Liver (tissue), 9 donors: ENCODE results near the gene EIF4E. TPM values are rescaled to one million over a fixed set of nuclear protein-coding genes. Genes with fewer than 3 reads are reported as not detected.

Source experiments
- DNase-seq: peaks from one replicate; pipeline ENCODE4 v3.0.0-alpha.2; 2017; ENCODE audit warnings: low spot score
- H3K27ac ChIP-seq, 2 donors: one replicate each; pipeline ENCODE4 v1.7.0; 2013; ENCODE audit warnings: inconsistent platforms in 2 of 2, low read length in 2 of 2, control low read depth in 1 of 2, low read depth in 1 of 2, mild to moderate bottlenecking in 1 of 2
- H3K27me3 ChIP-seq, 4 donors: one replicate each; pipeline versions ENCODE4 v1.6.1 to v1.7.0; 2013; ENCODE audit warnings: low read length in 3 of 4, inconsistent platforms in 1 of 4, mild to moderate bottlenecking in 1 of 4, moderate library complexity in 1 of 4; ENCODE audit not compliant: control insufficient read depth in 4 of 4, insufficient read depth in 4 of 4
- H3K36me3 ChIP-seq, 4 donors: one replicate each; pipeline versions ENCODE4 v1.6.1 to v1.7.0; 2013; ENCODE audit warnings: low read length in 3 of 4, mild to moderate bottlenecking in 3 of 4, low read depth in 1 of 4, moderate library complexity in 1 of 4; ENCODE audit not compliant: control insufficient read depth in 4 of 4, insufficient read depth in 3 of 4
- H3K4me1 ChIP-seq, 4 donors: one replicate each; pipeline versions ENCODE4 v1.6.1 to v1.7.0; 2013; ENCODE audit warnings: low read length in 3 of 4, mild to moderate bottlenecking in 3 of 4, moderate library complexity in 1 of 4; ENCODE audit not compliant: control insufficient read depth in 4 of 4, insufficient read depth in 4 of 4
- H3K4me3 ChIP-seq, 3 donors: one replicate each; pipeline versions ENCODE4 v1.6.1 to v1.7.0; 2013; ENCODE audit warnings: low read length in 3 of 3, control low read depth in 1 of 3, low read depth in 1 of 3, mild to moderate bottlenecking in 1 of 3
- H3K9ac ChIP-seq, 2 donors: one replicate each; pipeline ENCODE4 v1.7.0; 2013; ENCODE audit warnings: low read length in 2 of 2, mild to moderate bottlenecking in 2 of 2, moderate library complexity in 2 of 2, control low read depth in 1 of 2, low read depth in 1 of 2
- H3K9me3 ChIP-seq, 4 donors: one replicate each; pipeline versions ENCODE4 v1.6.1 to v1.7.0; 2013; ENCODE audit warnings: low read length in 3 of 4; ENCODE audit not compliant: control insufficient read depth in 4 of 4
- FOXA1 ChIP-seq: IDR thresholded peaks from 2 replicates; pipeline ENCODE4 v1.6.1; 2016; ENCODE audit warnings: antibody characterized with exemption
- FOXA2 ChIP-seq: IDR thresholded peaks from 2 replicates; pipeline ENCODE4 v1.6.1; 2016; ENCODE audit warnings: antibody characterized with exemption
- GABPA ChIP-seq, 2 donors: IDR thresholded peaks in 1 of 2; conservative IDR thresholded peaks in 1 of 2; 2 replicates each; pipeline ENCODE4 v1.6.1; 2016; ENCODE audit warnings: antibody characterized with exemption in 2 of 2, mild to moderate bottlenecking in 1 of 2, moderate library complexity in 1 of 2
- HNF4G ChIP-seq: IDR thresholded peaks from 2 replicates; pipeline ENCODE4 v1.6.1; 2016; ENCODE audit warnings: antibody characterized with exemption
- NR2F2 ChIP-seq: IDR thresholded peaks from 2 replicates; pipeline ENCODE4 v1.6.1; 2016; ENCODE audit warnings: antibody characterized with exemption
- RXRA ChIP-seq, 2 donors: IDR thresholded peaks; 2 replicates each; pipeline ENCODE4 v1.6.1; 2017 to 2018; ENCODE audit warnings: antibody characterized with exemption in 2 of 2, mild to moderate bottlenecking in 1 of 2
- SP1 ChIP-seq: IDR thresholded peaks from 2 replicates; pipeline ENCODE4 v1.6.1; 2018; ENCODE audit warnings: antibody characterized with exemption, mild to moderate bottlenecking
- WGBS: extraction: QIAGEN DNeasy Blood & Tissue Kit; methylation state at CpG from one replicate; pipeline ENCODE4 v1.1.7; 2013; 5-methylcytosine and 5-hydroxymethylcytosine counted together
- polyA plus RNA-seq, 2 donors: library from polyadenylated mRNA; stranded (reverse) in 1 of 2; unstranded in 1 of 2; fragments of 200-250 nt in 1 of 2; fragments of >200 nt in 1 of 2; fragmentation: Nextera tagmentation in 1 of 2; extraction: Ambion mirVana in 1 of 2; gene quantifications; one replicate each; pipeline versions ENCODE4 v1.2.1 to v1.2.3, GENCODE V29; 2013 to 2015
- total RNA-seq, 2 donors: library from RNA; depleted of rRNA; stranded (reverse); fragments of >200 nt; gene quantifications; one replicate each; pipeline ENCODE4 v1.2.3, GENCODE V29; 2014
- TF ChIP-seq, protein P1 (sequence below): fragments of 150-350 bp; IDR thresholded peaks from 2 replicates; pipeline ENCODE4 v1.5.1; 2017; ENCODE audit warnings: improper control_type of control experiment, low read depth, low read length; ENCODE audit not compliant: missing input control
- TF ChIP-seq, protein P2 (sequence below): IDR thresholded peaks from 2 replicates; pipeline ENCODE4 v1.6.1; 2016; ENCODE audit warnings: antibody characterized with exemption
- TF ChIP-seq, protein P3 (sequence below): IDR thresholded peaks from 2 replicates; pipeline ENCODE4 v1.6.1; 2016; ENCODE audit warnings: antibody characterized with exemption
- TF ChIP-seq, protein P4 (sequence below): IDR thresholded peaks from 2 replicates; pipeline ENCODE4 v1.6.1; 2016; ENCODE audit warnings: antibody characterized with exemption
- donor health status: healthy.
- donor health status: healthy.
- donor health status: healthy.
- donor health status: healthy.
- donor health status: healthy.

Gene EIF4E
- total and polyA plus RNA-seq, 4 donors: 32.0 to 64.6 (median 52.2) TPM

DNA sequence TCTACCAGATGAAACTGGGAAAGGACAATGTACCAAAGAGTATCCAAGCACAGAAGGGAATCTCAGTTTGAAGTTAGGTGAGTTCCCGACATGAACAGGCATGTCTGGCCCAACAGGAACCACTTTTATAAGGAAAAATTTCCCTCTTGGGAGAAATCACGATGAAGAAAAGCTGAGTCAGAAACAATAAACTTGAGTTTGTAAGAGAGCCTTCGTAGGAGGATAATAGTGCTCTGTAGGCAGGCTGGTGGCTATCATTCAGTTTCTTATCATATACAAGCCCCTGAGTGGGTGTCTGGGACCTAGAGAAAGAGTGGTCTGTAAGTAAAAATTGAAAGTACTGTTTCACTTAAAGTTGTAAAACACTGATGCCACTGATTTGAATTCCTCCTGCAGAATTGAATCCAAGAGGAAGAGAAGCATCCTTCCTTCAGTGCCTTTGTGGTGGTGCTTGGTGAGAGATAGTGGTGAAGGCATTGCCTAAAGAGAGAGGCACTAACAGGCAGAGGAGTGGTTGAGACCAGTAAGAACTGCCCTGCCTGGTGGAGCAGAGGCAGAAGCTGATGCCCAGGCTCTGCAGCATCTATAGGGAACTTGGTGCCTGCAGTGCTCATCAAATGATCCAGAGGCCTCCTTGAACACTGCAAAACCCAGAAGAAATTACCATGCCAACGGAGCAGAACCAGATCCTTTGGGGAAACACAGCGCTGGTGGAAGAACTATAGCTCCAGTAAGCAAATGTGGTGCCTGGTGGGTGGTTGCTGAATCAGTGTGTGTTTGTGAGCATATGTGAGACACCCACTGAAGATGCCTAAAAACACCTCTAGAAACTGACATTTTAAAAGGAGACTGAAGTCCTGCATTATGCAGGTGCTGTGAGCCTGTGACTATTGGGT lies 34.9 kb upstream of the EIF4E start (continued):
- no peak for TF ChIP-seq NR2F2

DNA sequence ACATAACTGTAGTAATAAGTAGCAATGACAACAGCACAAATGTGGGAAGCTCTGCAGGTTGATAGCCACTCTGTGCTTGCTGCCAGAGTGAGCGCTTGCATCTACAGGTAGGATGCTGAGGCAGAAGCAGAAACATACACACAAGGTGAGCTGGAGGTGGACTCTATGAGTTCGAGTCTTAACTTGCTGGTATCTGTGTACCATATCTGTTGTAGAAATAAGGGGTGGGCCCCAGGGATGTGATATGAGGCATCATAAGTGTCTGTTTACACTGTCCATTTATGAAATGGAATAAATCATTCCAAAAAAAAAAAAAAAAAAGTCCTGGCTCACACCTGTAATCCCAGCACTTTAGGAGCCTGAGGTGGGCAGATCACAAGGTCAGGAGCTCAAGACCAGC lies 32.8 kb upstream of the EIF4E start:
- no peaks in the 10 kb centered on the region for H3K27me3 ChIP-seq
- H3K36me3 ChIP-seq: no peaks in the 10 kb centered on the region
- 86% methylated on average over 2 of the region's 2 CpGs for WGBS
- TF ChIP-seq SP1: no peak
- TF ChIP-seq FOXA2: no peak
- no peak for TF ChIP-seq GABPA (IDR thresholded peaks at IDR 0.05 in 1 of 2, conservative IDR thresholded peaks at IDR 0.05 in 1 of 2)
- TF ChIP-seq, protein P1, sequence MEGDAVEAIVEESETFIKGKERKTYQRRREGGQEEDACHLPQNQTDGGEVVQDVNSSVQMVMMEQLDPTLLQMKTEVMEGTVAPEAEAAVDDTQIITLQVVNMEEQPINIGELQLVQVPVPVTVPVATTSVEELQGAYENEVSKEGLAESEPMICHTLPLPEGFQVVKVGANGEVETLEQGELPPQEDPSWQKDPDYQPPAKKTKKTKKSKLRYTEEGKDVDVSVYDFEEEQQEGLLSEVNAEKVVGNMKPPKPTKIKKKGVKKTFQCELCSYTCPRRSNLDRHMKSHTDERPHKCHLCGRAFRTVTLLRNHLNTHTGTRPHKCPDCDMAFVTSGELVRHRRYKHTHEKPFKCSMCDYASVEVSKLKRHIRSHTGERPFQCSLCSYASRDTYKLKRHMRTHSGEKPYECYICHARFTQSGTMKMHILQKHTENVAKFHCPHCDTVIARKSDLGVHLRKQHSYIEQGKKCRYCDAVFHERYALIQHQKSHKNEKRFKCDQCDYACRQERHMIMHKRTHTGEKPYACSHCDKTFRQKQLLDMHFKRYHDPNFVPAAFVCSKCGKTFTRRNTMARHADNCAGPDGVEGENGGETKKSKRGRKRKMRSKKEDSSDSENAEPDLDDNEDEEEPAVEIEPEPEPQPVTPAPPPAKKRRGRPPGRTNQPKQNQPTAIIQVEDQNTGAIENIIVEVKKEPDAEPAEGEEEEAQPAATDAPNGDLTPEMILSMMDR: no peak
- DNase-seq: no peak
- no peak overlapping the region for H3K9ac ChIP-seq
- H3K4me1 ChIP-seq: no peaks in the 10 kb centered on the region
- no peak overlapping the region for H3K27ac ChIP-seq
- no peaks in the 10 kb centered on the region for H3K9me3 ChIP-seq
- H3K4me3 ChIP-seq: no peak overlapping the region

DNA sequence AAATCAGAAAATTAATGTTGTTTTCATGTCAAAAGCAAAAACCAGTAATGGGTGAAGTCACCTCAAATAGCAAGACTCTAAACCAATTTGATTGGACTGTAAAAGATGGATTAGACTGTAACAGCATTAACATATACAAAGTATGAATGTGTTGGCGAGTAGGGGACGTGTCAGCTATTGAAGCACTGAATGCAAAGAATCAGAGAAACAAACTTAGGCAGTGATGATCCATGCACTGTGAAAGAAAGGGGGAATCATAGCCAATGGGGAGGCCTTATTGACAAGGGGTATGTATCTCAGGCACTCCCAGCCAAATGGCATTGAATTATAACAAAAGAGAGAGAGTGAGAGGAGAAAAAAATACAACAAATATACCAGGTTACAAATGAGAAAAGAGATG lies 30.5 kb upstream of the EIF4E start:
- Histone ChIP-seq H3K36me3 (no peaks in the 10 kb centered on the region), H3K27me3 (no peaks in the 10 kb centered on the region), H3K9ac (no peak overlapping the region), H3K27ac (no peak overlapping the region), H3K4me1 (no peaks in the 10 kb centered on the region), H3K4me3 (no peak overlapping the region), H3K9me3 (no peaks in the 10 kb centered on the region)
- DNase-seq: no peak
- 96% methylated on average over 2 of the region's 2 CpGs for WGBS
- TF ChIP-seq FOXA2 (no peak), FOXA1 (no peak), RXRA (IDR thresholded peaks at IDR 0.05) (no peak), HNF4G (no peak)
- TF ChIP-seq, protein P1: no peak
- TF ChIP-seq, protein P2, sequence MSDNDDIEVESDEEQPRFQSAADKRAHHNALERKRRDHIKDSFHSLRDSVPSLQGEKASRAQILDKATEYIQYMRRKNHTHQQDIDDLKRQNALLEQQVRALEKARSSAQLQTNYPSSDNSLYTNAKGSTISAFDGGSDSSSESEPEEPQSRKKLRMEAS: no peak
- TF ChIP-seq, protein P3, sequence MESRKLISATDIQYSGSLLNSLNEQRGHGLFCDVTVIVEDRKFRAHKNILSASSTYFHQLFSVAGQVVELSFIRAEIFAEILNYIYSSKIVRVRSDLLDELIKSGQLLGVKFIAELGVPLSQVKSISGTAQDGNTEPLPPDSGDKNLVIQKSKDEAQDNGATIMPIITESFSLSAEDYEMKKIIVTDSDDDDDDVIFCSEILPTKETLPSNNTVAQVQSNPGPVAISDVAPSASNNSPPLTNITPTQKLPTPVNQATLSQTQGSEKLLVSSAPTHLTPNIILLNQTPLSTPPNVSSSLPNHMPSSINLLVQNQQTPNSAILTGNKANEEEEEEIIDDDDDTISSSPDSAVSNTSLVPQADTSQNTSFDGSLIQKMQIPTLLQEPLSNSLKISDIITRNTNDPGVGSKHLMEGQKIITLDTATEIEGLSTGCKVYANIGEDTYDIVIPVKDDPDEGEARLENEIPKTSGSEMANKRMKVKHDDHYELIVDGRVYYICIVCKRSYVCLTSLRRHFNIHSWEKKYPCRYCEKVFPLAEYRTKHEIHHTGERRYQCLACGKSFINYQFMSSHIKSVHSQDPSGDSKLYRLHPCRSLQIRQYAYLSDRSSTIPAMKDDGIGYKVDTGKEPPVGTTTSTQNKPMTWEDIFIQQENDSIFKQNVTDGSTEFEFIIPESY: no peak
- TF ChIP-seq, protein P4, sequence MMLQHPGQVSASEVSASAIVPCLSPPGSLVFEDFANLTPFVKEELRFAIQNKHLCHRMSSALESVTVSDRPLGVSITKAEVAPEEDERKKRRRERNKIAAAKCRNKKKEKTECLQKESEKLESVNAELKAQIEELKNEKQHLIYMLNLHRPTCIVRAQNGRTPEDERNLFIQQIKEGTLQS: no peak
